Stimulated activated CD4-positive, alpha-beta T cell treated with anti-CD3 and anti-CD28 coated beads, Interleukin-2, amount 100 ng/mL, for 4 hours (primary cell): Measurements from ENCODE around the gene NT5DC1.
"Not testable (repeated sequence)": the region's sequence is repeated elsewhere in the genome, so short reads cannot be mapped to it uniquely, and the experiment has no call there.

Source experiments
- DNase-seq: peaks from one replicate; pipeline ENCODE4 v3.0.0-alpha.2; 2020; ENCODE audit warnings: low read depth

Gene NT5DC1

GRCh38 chr6:116279232-116280160, 178.8 kb downstream of the NT5DC1 start, which contains the start of gene TSPYL1:
TSS of gene TSPYL1 (minus strand) at chr6:116279930. CDS start at chr6:116279830, 100 bp downstream.
- peak; percentile 93 for DNase-seq

GRCh38 chr6:116280161-116280932, 179.7 kb downstream of the NT5DC1 start:
- DNase-seq = no peak

- DNase-seq = no peak
Observed at GRCh38 chr6:116280933-116281316, 180.3 kb downstream of the NT5DC1 start.

GRCh38 chr6:116282698-116283097, 182.0 kb downstream of the NT5DC1 start:
- DNase-seq = no peak

GRCh38 chr6:116283191-116283590, 182.5 kb downstream of the NT5DC1 start:
- DNase-seq = no peak

- not testable (repeated sequence) for DNase-seq
Observed at GRCh38 chr6:116284984-116285383, 184.3 kb downstream of the NT5DC1 start.

GRCh38 chr6:116286773-116287358, 186.2 kb downstream of the NT5DC1 start:
- DNase-seq = no peak

GRCh38 chr6:116287689-116288282, 187.1 kb downstream of the NT5DC1 start:
- DNase-seq = no peak

GRCh38 chr6:116289876-116290275, 189.2 kb downstream of the NT5DC1 start:
- DNase-seq = no peak

- no peak for DNase-seq
Observed at GRCh38 chr6:116290799-116291198, 190.1 kb downstream of the NT5DC1 start.

- DNase-seq = no peak
Observed at GRCh38 chr6:116291701-116292396, 191.2 kb downstream of the NT5DC1 start.

- DNase-seq = no peak
Observed at GRCh38 chr6:116292553-116292952, 191.9 kb downstream of the NT5DC1 start.

GRCh38 chr6:116298273-116298672, 197.6 kb downstream of the NT5DC1 start:
- no peak for DNase-seq

- no peak for DNase-seq
Observed at GRCh38 chr6:116298973-116299372, 198.3 kb downstream of the NT5DC1 start.
